Neural progenitor cell (in vitro differentiated cells): Measurements from ENCODE around the gene WNT8B.

Source experiments
- EZH2 ChIP-seq: fragments of 200-600 bp; sonication (generic); IDR thresholded peaks from 2 replicates; pipeline ENCODE4 v1.6.1; 2017; ENCODE audit warnings: antibody characterized with exemption, mild to moderate bottlenecking, moderate library complexity
- TF ChIP-seq, protein P1 (sequence below): fragments of 200-600 bp; sonication (generic); IDR thresholded peaks from 2 replicates; pipeline ENCODE4 v1.5.1; 2017; ENCODE audit warnings: antibody characterized with exemption, mild to moderate bottlenecking

GRCh38 chr10:100468322-100468721 lies 5.5 kb downstream of the WNT8B start:
- TF ChIP-seq, protein P1, sequence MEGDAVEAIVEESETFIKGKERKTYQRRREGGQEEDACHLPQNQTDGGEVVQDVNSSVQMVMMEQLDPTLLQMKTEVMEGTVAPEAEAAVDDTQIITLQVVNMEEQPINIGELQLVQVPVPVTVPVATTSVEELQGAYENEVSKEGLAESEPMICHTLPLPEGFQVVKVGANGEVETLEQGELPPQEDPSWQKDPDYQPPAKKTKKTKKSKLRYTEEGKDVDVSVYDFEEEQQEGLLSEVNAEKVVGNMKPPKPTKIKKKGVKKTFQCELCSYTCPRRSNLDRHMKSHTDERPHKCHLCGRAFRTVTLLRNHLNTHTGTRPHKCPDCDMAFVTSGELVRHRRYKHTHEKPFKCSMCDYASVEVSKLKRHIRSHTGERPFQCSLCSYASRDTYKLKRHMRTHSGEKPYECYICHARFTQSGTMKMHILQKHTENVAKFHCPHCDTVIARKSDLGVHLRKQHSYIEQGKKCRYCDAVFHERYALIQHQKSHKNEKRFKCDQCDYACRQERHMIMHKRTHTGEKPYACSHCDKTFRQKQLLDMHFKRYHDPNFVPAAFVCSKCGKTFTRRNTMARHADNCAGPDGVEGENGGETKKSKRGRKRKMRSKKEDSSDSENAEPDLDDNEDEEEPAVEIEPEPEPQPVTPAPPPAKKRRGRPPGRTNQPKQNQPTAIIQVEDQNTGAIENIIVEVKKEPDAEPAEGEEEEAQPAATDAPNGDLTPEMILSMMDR = no peak
- TF ChIP-seq EZH2 = no peak
